ENCODE measurements around the gene C22orf31. TPM values are rescaled to one million over a fixed set of nuclear protein-coding genes. Genes with fewer than 3 reads are reported as not detected.

The C22orf31 gene
- polyA plus RNA-seq, 1 experiment, result not detected

GRCh38 chr22:29069463-29069862, 7.8 kb upstream of the C22orf31 start:
- Histone ChIP-seq H3K27me3 (ENCODE audit: control insufficient read depth, insufficient read depth, low read length) (peaks cover 12% of the 10 kb centered on the region), H3K36me3 (ENCODE audit: control insufficient read depth, insufficient read depth, low read length) (no peaks in the 10 kb centered on the region), H3K4me3 (ENCODE audit: low read depth, low read length) (no peak overlapping the region)
- no peak for DNase-seq (ENCODE audit: low read depth)
- ChIA-PET POLR2A (no interaction called here), CTCF (interaction anchor here (1.0 to 1.8 kb wide), 2 partner anchors 85 to 214 kb away, joined by 3 to 4 read pairs; no protein-coding TSS in a partner anchor)
- TF ChIP-seq CTCF (IDR thresholded peaks at IDR 0.05; ENCODE audit: insufficient read depth, low read depth, low read length), result no peak

GRCh38 chr22:29065468-29066190, 4.0 kb upstream of the C22orf31 start:
- ChIA-PET CTCF (interaction anchor here (0.8 to 1.2 kb wide), 2 partner anchors 89 to 1674 kb away, joined by 3 to 5 read pairs; no protein-coding TSS in a partner anchor), POLR2A (interaction anchor here (0.6 kb wide), 1 partner anchor 13 kb away, joined by 5 read pairs; no protein-coding TSS in a partner anchor)
- no peak for TF ChIP-seq CTCF (IDR thresholded peaks at IDR 0.05; ENCODE audit: insufficient read depth, low read depth, low read length)
- no peak for DNase-seq (ENCODE audit: low read depth)
- Histone ChIP-seq H3K27me3 (ENCODE audit: control insufficient read depth, insufficient read depth, low read length) (peaks cover 11% of the 10 kb centered on the region), H3K4me3 (ENCODE audit: low read depth, low read length) (no peak overlapping the region), H3K36me3 (ENCODE audit: control insufficient read depth, insufficient read depth, low read length) (no peaks in the 10 kb centered on the region)

GRCh38 chr22:29062286-29062821, 723 bp upstream of the C22orf31 start:
- Histone ChIP-seq H3K36me3 (ENCODE audit: control insufficient read depth, insufficient read depth, low read length) (no peaks in the 10 kb centered on the region), H3K4me3 (ENCODE audit: low read depth, low read length) (no peak overlapping the region), H3K27me3 (ENCODE audit: control insufficient read depth, insufficient read depth, low read length) (peaks cover 9% of the 10 kb centered on the region; the same call in 1 of the 2 replicates)
- TF ChIP-seq CTCF (IDR thresholded peaks at IDR 0.05; ENCODE audit: insufficient read depth, low read depth, low read length), result no peak
- ChIA-PET POLR2A (no interaction called here), CTCF (interaction anchor here (1.9 kb wide), 1 partner anchor 14 kb away, joined by 4 read pairs; no protein-coding TSS in a partner anchor)
- DNase-seq (ENCODE audit: low read depth), result no peak

- Histone ChIP-seq H3K36me3 (ENCODE audit: control insufficient read depth, insufficient read depth, low read length) (no peaks in the 10 kb centered on the region), H3K4me3 (ENCODE audit: low read depth, low read length) (no peak overlapping the region), H3K27me3 (ENCODE audit: control insufficient read depth, insufficient read depth, low read length) (peaks cover 9% of the 10 kb centered on the region; the same call in 1 of the 2 replicates)
- DNase-seq (ENCODE audit: low read depth), result no peak
- CTCF ChIA-PET, result interaction anchor here (0.6 to 1.9 kb wide), 4 partner anchors 13 to 185 kb away, joined by 3 to 5 read pairs (median 4); no protein-coding TSS in a partner anchor
- no peak for TF ChIP-seq CTCF (IDR thresholded peaks at IDR 0.05; ENCODE audit: insufficient read depth, low read depth, low read length)
- POLR2A ChIA-PET, result no interaction called here
Measured at GRCh38 chr22:29060931-29061330, 700 bp downstream of the C22orf31 start.

- H3K36me3 ChIP-seq (ENCODE audit: control insufficient read depth, insufficient read depth, low read length), result no peaks in the 10 kb centered on the region
- H3K4me3 ChIP-seq (ENCODE audit: low read depth, low read length), result no peak overlapping the region
- H3K27me3 ChIP-seq (ENCODE audit: control insufficient read depth, insufficient read depth, low read length), result peaks cover 9% of the 10 kb centered on the region; the same call in 1 of the 2 replicates
- ChIA-PET CTCF (no interaction called here), POLR2A (no interaction called here)
- no peak for DNase-seq (ENCODE audit: low read depth)
- no peak for TF ChIP-seq CTCF (IDR thresholded peaks at IDR 0.05; ENCODE audit: insufficient read depth, low read depth, low read length)
Measured at GRCh38 chr22:29060251-29060869, 1.3 kb downstream of the C22orf31 start.
